GM21717 (cell line): Measurements from ENCODE around the gene TBC1D5.
"Not testable (repeated sequence)": the region's sequence is repeated elsewhere in the genome, so short reads cannot be mapped to it uniquely, and the experiment has no call there.

ENCODE experiments used
- ATAC-seq: cut with Tn5 transposase; IDR thresholded peaks from one replicate; pipeline ENCODE4 v1.9.1; 2021; ENCODE audit warnings: mild to moderate bottlenecking, moderate library complexity; ENCODE audit not compliant: unreplicated experiment

Gene TBC1D5

GRCh38 chr3:17742102-17742879 lies at the start of gene TBC1D5:
Gene TBC1D5, minus strand, starts transcription at chr3:17742631. Its CDS starts 234,061 bp downstream, at chr3:17508570.
- peak; percentile 66 for ATAC-seq

- ATAC-seq: no peak
Observed at GRCh38 chr3:17783426-17783825, 41.0 kb upstream of the TBC1D5 start.

DNA sequence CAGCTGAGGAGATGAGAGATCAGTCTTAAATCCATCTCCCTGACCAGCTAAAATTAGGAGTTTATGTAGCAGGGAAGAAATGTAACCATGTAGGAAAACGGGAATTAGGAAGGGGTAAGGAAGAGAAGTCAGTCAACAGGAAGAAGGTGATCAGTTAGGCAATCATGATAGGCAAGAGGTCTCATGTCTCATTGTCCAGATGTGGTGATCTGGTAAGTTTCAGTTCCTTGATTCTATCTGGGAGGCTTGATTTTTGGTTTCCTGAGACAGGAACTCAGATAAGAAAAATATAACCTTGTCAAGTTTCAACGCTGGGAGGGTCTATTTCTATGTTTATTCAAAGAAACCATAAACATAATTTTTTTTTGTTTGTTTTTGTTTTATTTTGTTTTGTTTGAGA lies 40.3 kb upstream of the TBC1D5 start:
- no peak for ATAC-seq

DNA sequence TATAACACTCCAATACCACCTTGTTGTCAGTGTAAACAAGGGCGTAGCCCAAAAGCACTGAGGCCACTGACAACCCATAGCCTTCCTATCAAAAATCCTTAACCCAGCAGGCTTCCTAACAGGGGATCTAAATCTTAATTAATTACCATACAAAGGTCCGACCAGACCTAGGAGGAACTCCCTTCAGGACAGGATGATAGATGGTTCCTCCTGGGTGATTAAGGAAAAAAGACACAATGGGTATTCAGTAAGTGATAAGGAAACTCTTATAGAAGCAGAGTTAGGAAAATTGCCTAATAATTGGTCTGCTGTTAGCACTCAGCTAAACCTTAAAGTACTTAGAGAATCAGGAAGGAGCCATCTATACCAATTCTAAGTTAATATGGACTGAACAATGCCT lies 37.9 kb upstream of the TBC1D5 start:
- not testable (repeated sequence) for ATAC-seq

GRCh38 chr3:17779304-17780250 lies 37.1 kb upstream of the TBC1D5 start:
- not testable (repeated sequence) for ATAC-seq

- not testable (repeated sequence) for ATAC-seq
Observed at GRCh38 chr3:17777326-17777725, 34.9 kb upstream of the TBC1D5 start.

DNA sequence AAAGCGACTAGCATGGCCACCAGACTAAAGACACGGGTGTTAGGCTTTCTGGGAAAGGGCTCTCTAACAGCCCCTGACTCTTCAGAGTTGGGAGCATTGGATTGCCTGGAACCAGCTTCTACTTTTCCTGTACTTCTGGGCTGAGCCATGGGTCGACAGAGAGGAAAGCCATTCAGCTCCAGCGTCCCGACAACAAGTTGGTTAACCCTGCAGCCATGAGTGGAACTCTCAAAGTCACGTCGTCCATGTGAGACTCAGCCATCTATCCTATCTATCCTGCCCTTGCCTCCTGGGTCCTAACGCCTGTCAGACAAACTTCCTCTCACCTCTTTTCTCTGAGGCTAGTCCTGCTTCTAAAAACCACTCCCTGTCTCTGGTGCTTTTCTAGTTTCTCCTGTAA lies 32.6 kb upstream of the TBC1D5 start:
- no peak for ATAC-seq

GRCh38 chr3:17774180-17774910 lies 31.9 kb upstream of the TBC1D5 start:
- not testable (repeated sequence) for ATAC-seq

DNA sequence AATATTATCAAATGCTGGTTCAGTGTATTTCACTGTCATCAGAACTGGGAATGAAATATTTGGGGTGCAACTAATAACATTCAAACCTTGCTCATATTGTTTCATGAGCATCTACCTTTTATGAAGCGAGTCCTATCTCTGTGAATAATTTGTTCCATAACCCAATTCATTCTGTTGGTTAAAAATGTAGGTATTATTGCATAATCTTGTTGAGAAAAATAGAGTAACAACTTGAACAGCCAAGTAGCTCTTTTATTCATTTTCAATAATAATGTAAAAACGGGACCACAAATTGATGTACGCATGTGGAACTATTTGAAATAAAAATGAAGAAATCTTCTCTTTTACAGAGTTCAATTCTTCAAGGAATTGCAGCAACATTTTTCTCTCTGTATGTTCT lies 30.1 kb upstream of the TBC1D5 start:
- ATAC-seq: no peak

DNA sequence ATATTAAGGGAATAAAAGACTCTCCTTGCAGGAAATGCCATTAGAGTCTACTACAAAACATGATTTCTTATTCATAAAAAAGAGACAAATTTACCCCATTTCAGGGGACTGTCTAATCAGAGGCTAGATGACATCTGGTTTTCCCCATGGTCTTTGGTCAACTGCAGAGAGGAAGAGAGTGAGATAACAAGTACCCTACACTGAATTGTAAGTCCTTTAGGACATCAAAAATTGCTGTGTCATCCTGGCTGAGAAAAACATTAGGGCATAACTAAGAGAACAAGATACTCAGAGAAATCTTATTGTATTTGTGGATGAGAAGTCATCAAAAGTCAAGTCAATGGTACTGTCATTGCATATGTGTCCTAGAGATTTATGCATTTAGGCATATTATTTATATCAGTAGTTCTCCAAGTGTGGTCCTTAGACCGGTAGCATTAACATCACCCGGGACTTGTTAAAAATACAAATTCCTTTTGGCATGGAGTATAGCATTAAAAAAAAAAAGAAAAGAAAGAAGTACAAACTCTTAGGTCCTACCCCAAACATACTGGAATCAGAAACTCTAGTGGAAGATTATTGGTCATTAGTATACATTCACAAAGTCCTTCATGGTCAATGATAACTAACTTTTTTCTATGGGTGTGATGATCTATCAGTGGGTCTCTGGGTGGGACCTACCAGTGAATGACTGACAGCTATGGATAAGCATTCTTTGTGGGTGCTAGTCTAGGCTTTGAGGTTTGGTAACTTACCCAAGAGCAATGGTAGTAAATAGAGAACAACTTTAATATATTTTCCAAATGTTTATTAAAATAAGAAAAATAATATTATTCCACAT lies 29.0 kb upstream of the TBC1D5 start:
- ATAC-seq: no peak

DNA sequence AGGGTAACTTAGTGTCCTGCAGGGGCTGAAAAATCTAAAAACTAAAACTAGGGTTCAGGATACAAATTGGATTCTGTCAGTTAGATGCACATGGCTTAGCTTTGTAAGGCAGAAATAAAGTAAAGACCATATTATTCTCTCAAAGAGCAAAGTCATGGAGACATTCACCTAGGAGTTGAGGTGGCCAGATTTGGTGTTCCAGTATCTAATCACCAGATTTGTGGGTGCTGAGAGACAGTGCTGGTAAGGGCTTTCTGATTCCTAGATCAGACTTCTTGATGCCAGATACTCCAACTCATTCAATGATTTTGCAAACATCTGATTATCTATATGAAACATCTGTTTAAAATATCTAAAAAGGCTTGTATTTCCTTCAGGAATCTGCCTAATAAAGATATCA lies 28.3 kb upstream of the TBC1D5 start:
- ATAC-seq: no peak

- ATAC-seq: peak; percentile 69
Observed at GRCh38 chr3:17765819-17766472, 23.5 kb upstream of the TBC1D5 start.

DNA sequence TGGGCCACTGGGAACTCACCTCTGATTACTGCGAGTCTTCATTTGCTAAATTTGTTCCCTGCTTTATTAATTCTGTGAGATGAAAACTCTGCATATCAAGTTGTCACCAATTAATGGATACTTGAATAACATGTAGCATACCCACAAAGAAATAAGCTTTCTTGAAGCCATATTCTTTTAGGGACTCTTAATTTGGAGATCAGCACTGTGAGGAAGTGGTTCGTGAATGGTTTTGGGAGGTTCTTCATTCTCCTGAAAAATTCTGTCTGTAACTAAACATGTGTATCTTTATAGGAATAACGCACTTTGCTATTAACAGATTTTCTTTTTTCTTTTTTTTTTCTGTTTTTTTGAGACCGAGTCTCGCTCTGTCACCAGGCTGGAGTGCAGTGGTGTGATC lies 19.1 kb upstream of the TBC1D5 start:
- no peak for ATAC-seq

DNA sequence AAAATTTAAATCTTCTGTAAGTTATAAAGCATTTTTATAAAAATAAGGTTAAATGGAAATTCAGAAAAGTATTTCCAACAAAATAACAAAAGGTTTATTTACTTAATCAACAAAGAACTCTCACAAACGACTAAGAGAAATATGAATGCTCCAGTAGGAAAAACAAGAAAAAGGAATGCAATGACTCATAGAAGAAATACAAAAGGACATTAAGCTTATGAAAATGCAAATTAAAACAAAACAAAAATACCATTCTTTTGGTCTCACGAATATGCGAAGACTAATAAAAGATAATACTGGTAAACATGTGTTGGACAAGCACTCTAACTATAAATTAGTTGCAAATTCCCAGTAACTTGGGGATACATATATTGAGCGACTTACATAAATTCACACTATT lies 17.5 kb upstream of the TBC1D5 start:
- ATAC-seq: no peak

DNA sequence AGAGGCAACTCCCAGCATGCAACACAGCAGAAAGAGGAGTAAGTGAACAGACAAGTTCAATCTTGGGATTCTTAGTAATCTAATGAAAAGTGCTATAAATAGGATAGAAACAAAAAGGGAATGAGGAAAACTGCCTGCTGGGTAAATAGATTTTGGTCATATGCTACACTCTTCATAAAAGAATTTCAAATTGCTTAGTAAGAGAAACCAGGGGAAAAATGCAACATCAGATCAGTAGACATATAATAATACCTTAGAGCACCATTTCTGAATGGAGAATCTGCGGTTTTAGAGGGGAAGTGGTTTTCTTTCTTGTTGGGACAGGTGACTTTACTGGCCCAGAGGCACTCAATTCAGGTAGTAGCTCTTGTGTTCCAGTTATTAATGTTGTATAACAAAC lies 13.4 kb upstream of the TBC1D5 start:
- ATAC-seq: peak; percentile 73

GRCh38 chr3:17753632-17753992 lies 11.2 kb upstream of the TBC1D5 start:
- ATAC-seq: no peak

DNA sequence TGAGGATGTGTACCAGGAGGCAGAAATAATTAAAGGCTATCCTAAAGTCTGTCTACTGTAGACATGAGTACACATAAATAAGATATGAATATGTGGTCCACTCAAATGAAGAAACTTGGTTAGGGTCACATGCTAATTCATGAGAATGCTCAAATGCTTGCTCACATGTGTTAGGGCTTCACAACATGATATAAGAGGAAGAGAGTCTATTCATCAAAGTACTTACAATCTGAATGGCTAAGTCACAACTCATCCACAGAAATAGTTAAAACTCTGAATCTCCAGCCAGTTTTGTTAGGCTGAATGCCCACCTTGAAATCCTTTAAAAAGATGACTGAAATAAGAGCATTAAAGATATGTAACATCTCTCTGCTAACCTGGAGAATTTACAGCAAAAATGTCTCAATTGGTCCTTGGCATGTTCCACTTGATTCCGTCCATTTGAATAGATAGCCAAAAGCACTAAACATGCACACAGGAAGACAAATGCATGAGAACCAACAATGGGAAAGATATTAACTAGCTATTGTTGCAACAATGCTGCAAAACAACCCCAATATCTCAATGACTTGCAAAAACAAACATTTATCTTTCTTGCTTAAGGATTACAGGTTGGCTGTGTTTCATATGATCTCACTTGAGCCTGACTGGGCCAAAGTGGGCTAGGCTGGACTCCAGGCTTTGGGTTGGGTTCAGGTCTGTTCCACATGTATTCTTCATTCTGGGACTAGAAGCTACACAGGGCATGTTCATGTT lies 10.6 kb upstream of the TBC1D5 start:
- no peak for ATAC-seq

GRCh38 chr3:17752436-17752835 lies 10.0 kb upstream of the TBC1D5 start:
- ATAC-seq: no peak

GRCh38 chr3:17749705-17750293 lies 7.4 kb upstream of the TBC1D5 start:
- peak; percentile 35 for ATAC-seq
